OCI-LY7 (cell line): Measurements from ENCODE around the gene ARHGAP26. TPM values are rescaled to one million over a fixed set of nuclear protein-coding genes. Genes with fewer than 3 reads are reported as not detected.

Experiments
- BruUV-seq: library from RNA; stranded (reverse); fragments of 400-500 nt; replicated peaks from 2 replicates; lab custom pipeline; 2021; lab: Mats Ljungman, UMichigan
- CTCF ChIA-PET: fragments of 300-600 bp; sonication (Branson Sonifier 250); formaldehyde crosslinking; loops from one replicate; lab custom pipeline; 2022; ENCODE audit warnings: antibody characterized with exemption; ENCODE audit not compliant: unreplicated experiment; lab: Charles Lee
- POLR2A ChIA-PET: fragments of 300-600 bp; sonication (Branson Sonifier 250); formaldehyde crosslinking; loops from one replicate; lab custom pipeline; 2022; ENCODE audit warnings: antibody characterized with exemption; lab: Charles Lee
- DNase-seq: peaks from one replicate; pipeline ENCODE4 v3.0.0-alpha.2; 2015; ENCODE audit warnings: low spot score
- H2AFZ ChIP-seq: fragments of 200-600 bp; sonication (generic), shearing (Covaris generic); 2 replicates; pipeline ENCODE4 v1.6.1; 2014; ENCODE audit warnings: mild to moderate bottlenecking, antibody characterized with exemption, low read length, moderate library complexity
- H3K27ac ChIP-seq: fragments of 200-600 bp; sonication (generic); 2 replicates; pipeline ENCODE4 v1.5.1; 2014; ENCODE audit warnings: mixed run types, low read depth, mild to moderate bottlenecking, moderate library complexity, low read length, inconsistent platforms; ENCODE audit not compliant: poor library complexity, severe bottlenecking
- H3K36me3 ChIP-seq: fragments of 200-600 bp; sonication (generic); 2 replicates; pipeline ENCODE4 v1.6.1; 2014; ENCODE audit warnings: mild to moderate bottlenecking, antibody characterized with exemption, low read length, moderate library complexity, mixed read lengths; ENCODE audit not compliant: insufficient read depth
- H3K4me1 ChIP-seq: fragments of 200-600 bp; sonication (generic); 2 replicates; pipeline ENCODE4 v1.5.1; 2014; ENCODE audit warnings: mild to moderate bottlenecking, low read length; ENCODE audit not compliant: insufficient read depth, poor library complexity, severe bottlenecking
- H3K4me2 ChIP-seq: fragments of 200-600 bp; sonication (generic); 2 replicates; pipeline ENCODE4 v1.6.1; 2014; ENCODE audit warnings: mild to moderate bottlenecking, low read length
- H3K4me3 ChIP-seq: fragments of 200-600 bp; sonication (generic); 2 replicates; pipeline ENCODE4 v1.5.1; 2014; ENCODE audit warnings: mild to moderate bottlenecking, low read depth, low read length; ENCODE audit not compliant: poor library complexity, severe bottlenecking
- H3K79me2 ChIP-seq: fragments of 200-600 bp; sonication (generic); 2 replicates; pipeline ENCODE4 v1.6.1; 2016; ENCODE audit warnings: low read depth, mild to moderate bottlenecking, low read length, moderate library complexity, mixed read lengths; ENCODE audit not compliant: insufficient read depth
- H3K9me2 ChIP-seq: fragments of 200-600 bp; sonication (generic); 2 replicates; pipeline ENCODE4 v1.6.1; 2016; ENCODE audit warnings: mild to moderate bottlenecking, low read length, mixed read lengths; ENCODE audit not compliant: insufficient read depth
- H3K9me3 ChIP-seq: fragments of 200-600 bp; sonication (generic); 2 replicates; pipeline ENCODE4 v1.6.1; 2014; ENCODE audit warnings: mild to moderate bottlenecking, mixed run types, low read length, mixed read lengths
- H4K20me1 ChIP-seq: fragments of 200-600 bp; sonication (generic); 2 replicates; pipeline ENCODE4 v1.6.1; 2014; ENCODE audit warnings: mild to moderate bottlenecking, antibody characterized with exemption, low read length, moderate library complexity, mixed read lengths; ENCODE audit not compliant: insufficient read depth
- EZH2phosphoT487 ChIP-seq: fragments of 200-600 bp; sonication (generic); IDR thresholded peaks from 2 replicates; pipeline ENCODE4 v1.6.1; 2018; ENCODE audit warnings: low read depth, borderline replicate concordance, mild to moderate bottlenecking, mixed run types, antibody characterized with exemption, low read length, moderate library complexity, mixed read lengths
- intact Hi-C: fragments of 100-400 bp; cut with micrococcal nuclease; formaldehyde crosslinking; loops from one replicate; pipeline ENCODE4 v1.10.0; 2022; ENCODE audit not compliant: unreplicated experiment
- total RNA-seq, 2 experiments: library from RNA; depleted of rRNA in 1 of 2; stranded (reverse); fragments of >200 nt in 1 of 2; shearing (Covaris generic) in 1 of 2; gene quantifications; 2 replicates each; pipeline ENCODE4 v1.2.3, GENCODE V29; 2014 to 2022
- TF ChIP-seq, protein P1 (sequence below): fragments of 200-600 bp; sonication (generic); conservative IDR thresholded peaks from 2 replicates; pipeline ENCODE4 v1.5.1; 2014; ENCODE audit warnings: mild to moderate bottlenecking, antibody characterized with exemption, low read length, moderate library complexity, mixed read lengths

Gene ARHGAP26
- total RNA-seq, 2 experiments from 2014 or later: 7.0 to 19.1 TPM

GRCh38 chr5:142785206-142785605 lies 15.0 kb downstream of the ARHGAP26 start:
- ChIA-PET CTCF (interaction anchor here (1.1 kb wide), 1 partner anchor 14 kb away, joined by 3 read pairs; no protein-coding TSS in a partner anchor), POLR2A (interaction anchor here (0.6 to 1.1 kb wide), 4 partner anchors 14 to 704 kb away, joined by 3 to 5 read pairs (median 3); no protein-coding TSS in a partner anchor)
- Histone ChIP-seq H4K20me1 (no peaks in the 10 kb centered on the region), H3K4me3 (no peak overlapping the region), H3K4me1 (peaks cover 5% of the 10 kb centered on the region), H3K36me3 (no peaks in the 10 kb centered on the region), H3K79me2 (no peaks in the 10 kb centered on the region), H2AFZ (no peak overlapping the region), H3K9me3 (no peaks in the 10 kb centered on the region), H3K9me2 (no peaks in the 10 kb centered on the region), H3K4me2 (no peak overlapping the region), H3K27ac (no peak overlapping the region)
- intact Hi-C loops: no loop called here
- TF ChIP-seq, protein P1, sequence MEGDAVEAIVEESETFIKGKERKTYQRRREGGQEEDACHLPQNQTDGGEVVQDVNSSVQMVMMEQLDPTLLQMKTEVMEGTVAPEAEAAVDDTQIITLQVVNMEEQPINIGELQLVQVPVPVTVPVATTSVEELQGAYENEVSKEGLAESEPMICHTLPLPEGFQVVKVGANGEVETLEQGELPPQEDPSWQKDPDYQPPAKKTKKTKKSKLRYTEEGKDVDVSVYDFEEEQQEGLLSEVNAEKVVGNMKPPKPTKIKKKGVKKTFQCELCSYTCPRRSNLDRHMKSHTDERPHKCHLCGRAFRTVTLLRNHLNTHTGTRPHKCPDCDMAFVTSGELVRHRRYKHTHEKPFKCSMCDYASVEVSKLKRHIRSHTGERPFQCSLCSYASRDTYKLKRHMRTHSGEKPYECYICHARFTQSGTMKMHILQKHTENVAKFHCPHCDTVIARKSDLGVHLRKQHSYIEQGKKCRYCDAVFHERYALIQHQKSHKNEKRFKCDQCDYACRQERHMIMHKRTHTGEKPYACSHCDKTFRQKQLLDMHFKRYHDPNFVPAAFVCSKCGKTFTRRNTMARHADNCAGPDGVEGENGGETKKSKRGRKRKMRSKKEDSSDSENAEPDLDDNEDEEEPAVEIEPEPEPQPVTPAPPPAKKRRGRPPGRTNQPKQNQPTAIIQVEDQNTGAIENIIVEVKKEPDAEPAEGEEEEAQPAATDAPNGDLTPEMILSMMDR: no peak
- no peak for TF ChIP-seq EZH2phosphoT487
- no peak for DNase-seq
- no TSS peak for BruUV-seq

DNA sequence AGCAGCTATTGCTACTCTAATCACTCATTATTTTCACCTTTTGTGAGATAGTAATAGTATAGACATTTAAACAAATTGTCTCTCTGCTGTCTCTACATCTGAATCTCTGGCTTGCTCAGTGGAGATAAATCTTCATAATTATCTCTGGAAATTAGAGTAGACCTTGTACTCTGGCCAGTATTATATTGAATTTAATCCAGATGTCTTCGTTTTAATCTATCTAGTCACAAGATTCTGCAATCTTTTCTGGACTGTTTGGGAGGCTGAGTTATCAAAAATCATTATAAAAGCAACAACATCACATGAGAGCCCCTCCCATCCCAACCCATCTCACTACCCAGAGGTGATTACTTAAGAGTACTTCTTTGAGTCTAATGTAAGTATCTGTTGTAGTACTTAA lies 19.0 kb downstream of the ARHGAP26 start:
- DNase-seq: no peak
- Histone ChIP-seq H3K27ac (no peak overlapping the region), H3K4me3 (no peak overlapping the region), H3K36me3 (no peaks in the 10 kb centered on the region), H3K9me2 (no peaks in the 10 kb centered on the region), H3K4me1 (no peaks in the 10 kb centered on the region), H3K4me2 (no peak overlapping the region), H4K20me1 (no peaks in the 10 kb centered on the region), H3K9me3 (no peaks in the 10 kb centered on the region), H2AFZ (no peak overlapping the region), H3K79me2 (no peaks in the 10 kb centered on the region)
- TF ChIP-seq EZH2phosphoT487: no peak
- TF ChIP-seq, protein P1: no peak
- intact Hi-C loops: no loop called here
- CTCF ChIA-PET: no interaction called here
- BruUV-seq: no TSS peak
- POLR2A ChIA-PET: no interaction called here

- Histone ChIP-seq H3K4me2 (no peak overlapping the region), H3K36me3 (no peaks in the 10 kb centered on the region), H3K9me3 (no peaks in the 10 kb centered on the region), H3K9me2 (no peaks in the 10 kb centered on the region), H3K27ac (no peak overlapping the region), H4K20me1 (no peaks in the 10 kb centered on the region), H3K4me3 (no peak overlapping the region), H3K79me2 (no peaks in the 10 kb centered on the region), H3K4me1 (peaks cover 13% of the 10 kb centered on the region), H2AFZ (no peak overlapping the region)
- TF ChIP-seq, protein P1: no peak
- BruUV-seq: no TSS peak
- POLR2A ChIA-PET: interaction anchor here (0.6 to 0.7 kb wide), 3 partner anchors 10 to 905 kb away, joined by 4 to 5 read pairs (median 4); no protein-coding TSS in a partner anchor
- CTCF ChIA-PET: no interaction called here
- intact Hi-C loops: no loop called here
- DNase-seq: no peak
Observed at GRCh38 chr5:142792012-142792864, 22.1 kb downstream of the ARHGAP26 start.
